ENCODE measurements around the gene ORM2. TPM values are rescaled to one million over a fixed set of nuclear protein-coding genes. Genes with fewer than 3 reads are reported as not detected.

The ORM2 gene
- total RNA-seq, 6 experiments from 2014 or later, result 3,162 to 5,107 (median 3,869) TPM

DNA sequence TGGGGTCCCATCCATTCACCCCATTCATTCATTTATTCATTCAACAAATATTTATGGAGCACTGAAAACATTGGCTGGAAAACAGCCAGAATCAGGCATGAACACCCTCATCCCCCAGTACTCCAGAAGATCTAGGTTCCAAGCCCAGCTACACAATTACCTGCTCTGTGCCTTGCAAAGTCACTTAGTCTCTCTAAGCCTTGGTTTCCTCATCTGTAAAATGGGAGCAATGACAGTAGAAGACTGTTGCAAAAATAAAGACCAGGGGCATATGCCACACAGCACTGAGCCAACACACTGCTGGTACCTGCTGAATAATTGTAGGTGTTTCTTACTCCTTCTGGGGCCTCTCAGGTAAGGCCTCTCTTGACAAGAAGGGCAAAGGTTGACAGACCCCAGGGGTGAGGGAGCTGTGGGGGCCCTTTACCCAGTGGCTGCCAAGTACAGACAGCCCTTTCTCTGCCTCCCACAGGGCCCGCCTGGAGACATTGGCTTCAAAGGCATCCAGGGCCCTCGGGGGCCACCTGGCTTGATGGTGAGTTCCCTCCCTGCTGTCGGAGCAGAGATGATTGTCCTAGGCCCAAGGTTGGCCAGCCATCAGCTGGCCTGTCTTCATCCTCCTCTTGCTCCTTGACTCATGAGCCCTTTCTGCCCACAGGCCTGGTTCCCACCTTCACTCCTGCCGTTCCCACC, 29.4 kb upstream of the ORM2 start:
- intact Hi-C loops (cut with DNase I), result loop anchor here in 1 of 2 donors (5.0 kb wide), 1 partner anchor 143 kb away; the partner anchor contains the start of gene COL27A1
- no peak for ATAC-seq
- Histone ChIP-seq H3K36me3 (peaks cover 0 to 3% (median under 1%) of the 10 kb centered on the region in 4 donors), H3K27me3 (no peaks in the 10 kb centered on the region), H3K4me1 (peaks cover 0 to 13% (median 0%) of the 10 kb centered on the region in 4 donors), H3K9me3 (no peaks in the 10 kb centered on the region), H3K27ac (no peak overlapping the region), H3K4me3 (no peak overlapping the region)
- TF ChIP-seq, protein P1, sequence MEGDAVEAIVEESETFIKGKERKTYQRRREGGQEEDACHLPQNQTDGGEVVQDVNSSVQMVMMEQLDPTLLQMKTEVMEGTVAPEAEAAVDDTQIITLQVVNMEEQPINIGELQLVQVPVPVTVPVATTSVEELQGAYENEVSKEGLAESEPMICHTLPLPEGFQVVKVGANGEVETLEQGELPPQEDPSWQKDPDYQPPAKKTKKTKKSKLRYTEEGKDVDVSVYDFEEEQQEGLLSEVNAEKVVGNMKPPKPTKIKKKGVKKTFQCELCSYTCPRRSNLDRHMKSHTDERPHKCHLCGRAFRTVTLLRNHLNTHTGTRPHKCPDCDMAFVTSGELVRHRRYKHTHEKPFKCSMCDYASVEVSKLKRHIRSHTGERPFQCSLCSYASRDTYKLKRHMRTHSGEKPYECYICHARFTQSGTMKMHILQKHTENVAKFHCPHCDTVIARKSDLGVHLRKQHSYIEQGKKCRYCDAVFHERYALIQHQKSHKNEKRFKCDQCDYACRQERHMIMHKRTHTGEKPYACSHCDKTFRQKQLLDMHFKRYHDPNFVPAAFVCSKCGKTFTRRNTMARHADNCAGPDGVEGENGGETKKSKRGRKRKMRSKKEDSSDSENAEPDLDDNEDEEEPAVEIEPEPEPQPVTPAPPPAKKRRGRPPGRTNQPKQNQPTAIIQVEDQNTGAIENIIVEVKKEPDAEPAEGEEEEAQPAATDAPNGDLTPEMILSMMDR (IDR thresholded peaks at IDR 0.05), result no peak
- peak in 1 of 3 donors; percentile 35 for DNase-seq
- 0% methylated on average over 1 of the region's 4 CpGs for WGBS (ENCODE audit: insufficient coverage, low coverage, low lambda C conversion rate, missing lambda C conversion rate)

DNA sequence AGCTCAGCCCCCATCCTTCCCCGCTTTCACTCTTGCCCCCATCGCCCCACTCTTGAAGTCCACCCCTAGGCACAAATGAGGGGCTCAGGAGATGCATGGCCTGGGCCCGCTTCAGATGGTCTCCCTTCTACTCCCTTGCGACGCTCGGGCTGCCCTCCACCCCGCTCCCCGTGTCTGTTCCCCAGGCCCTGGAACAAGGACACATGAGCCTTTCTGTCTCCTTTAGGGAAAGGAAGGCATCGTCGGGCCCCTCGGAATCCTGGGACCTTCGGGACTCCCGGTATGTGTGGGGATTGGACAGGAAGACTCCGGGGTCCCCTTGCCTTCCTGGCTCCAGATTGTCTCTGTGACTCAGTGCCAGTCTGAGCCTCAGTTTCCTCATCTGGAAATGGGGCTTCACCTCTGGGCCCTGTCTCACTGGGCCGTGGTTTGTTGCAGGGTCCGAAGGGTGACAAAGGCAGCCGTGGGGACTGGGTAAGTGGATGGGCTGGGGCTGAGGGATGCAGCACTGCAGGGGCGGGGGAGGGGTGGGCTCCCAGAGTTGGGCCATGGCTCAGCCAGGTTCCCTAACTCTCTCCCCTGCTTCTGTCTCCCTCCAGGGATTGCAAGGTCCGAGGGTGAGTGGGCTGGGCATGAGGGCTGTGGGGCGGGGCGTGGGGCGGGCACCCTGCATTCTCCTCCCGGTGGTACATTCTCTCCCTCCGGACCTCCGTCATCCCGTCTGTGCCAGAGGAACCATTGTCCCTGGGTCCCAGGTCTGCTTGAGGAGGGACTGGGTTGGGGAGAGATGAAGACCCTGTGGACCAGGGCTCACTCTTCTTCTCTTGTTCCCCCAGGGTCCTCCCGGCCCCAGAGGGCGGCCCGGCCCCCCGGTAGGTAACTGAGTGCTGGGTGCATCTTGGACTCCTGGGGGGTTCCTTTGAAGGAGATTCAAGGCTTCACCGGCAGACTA, 28.5 kb upstream of the ORM2 start:
- H3K36me3 ChIP-seq, result no peaks in the 10 kb centered on the region

DNA sequence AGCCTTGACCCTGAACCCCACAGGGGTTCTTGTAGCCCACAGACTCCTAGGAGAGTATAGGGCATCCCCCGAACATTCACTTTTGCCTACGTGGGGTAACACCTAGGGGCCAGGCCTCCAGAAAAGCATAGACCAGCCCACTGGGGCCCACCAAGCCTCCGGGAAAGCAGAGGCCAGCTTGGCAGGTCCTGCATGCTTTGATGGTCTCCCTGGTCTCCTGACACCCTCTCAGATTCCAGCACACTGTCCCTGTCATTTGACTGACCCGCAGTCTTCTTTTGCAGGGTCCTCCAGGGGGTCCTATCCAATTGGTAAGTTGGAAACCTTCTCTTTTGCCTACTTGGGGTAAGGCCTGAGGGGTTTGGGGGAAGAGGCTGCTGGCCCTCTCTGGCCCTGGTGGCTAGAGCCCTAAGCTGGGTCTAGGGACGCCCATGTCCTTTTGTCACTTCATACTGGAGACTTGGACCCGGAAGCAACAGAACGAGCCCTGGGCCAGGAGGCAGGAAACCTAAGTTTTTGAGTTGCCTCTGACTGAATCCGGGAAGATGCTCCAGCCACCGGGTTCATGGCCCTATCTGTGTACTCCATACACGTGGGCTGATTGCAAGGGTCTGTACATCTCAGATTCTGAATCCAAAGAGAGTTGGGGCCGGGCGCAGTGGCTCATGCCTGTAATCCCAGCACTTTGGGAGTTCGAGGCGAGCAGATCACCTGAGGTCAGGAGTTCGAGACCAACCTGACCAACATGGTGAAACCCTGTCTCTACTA, 27.7 kb upstream of the ORM2 start:
- no peak overlapping the region for H3K27ac ChIP-seq
- DNase-seq (peak in 1 of 3 donors; percentile 31), ATAC-seq (no peak)
- H3K27me3 ChIP-seq, result no peaks in the 10 kb centered on the region
- TF ChIP-seq, protein P1 (IDR thresholded peaks at IDR 0.05), result no peak
- no peak for TF ChIP-seq POLR2A (IDR thresholded peaks at IDR 0.05)
- H3K4me1 ChIP-seq, result peaks cover 0 to 29% (median 0%) of the 10 kb centered on the region in 4 donors
- H3K9me3 ChIP-seq, result no peaks in the 10 kb centered on the region
- no peaks in the 10 kb centered on the region for H3K36me3 ChIP-seq
- intact Hi-C loops (cut with DNase I), result loop anchor here in 1 of 2 donors (5.0 kb wide), 1 partner anchor 145 kb away; the partner anchor contains the start of gene COL27A1
- H3K4me3 ChIP-seq, result no peak overlapping the region
- WGBS (ENCODE audit: insufficient coverage, low coverage, low lambda C conversion rate, missing lambda C conversion rate), result 86% methylated on average over 1 of the region's 15 CpGs

More for the DNA sequence above, 28.5 kb upstream of the ORM2 start:
- Histone ChIP-seq H3K27ac (no peak overlapping the region), H3K9me3 (no peaks in the 10 kb centered on the region), H3K27me3 (no peaks in the 10 kb centered on the region), H3K4me1 (peaks cover 0 to 21% (median 0%) of the 10 kb centered on the region in 4 donors), H3K4me3 (no peak overlapping the region)
- DNase-seq (peak in 1 of 3 donors; percentile 41), ATAC-seq (no peak)
- intact Hi-C loops (cut with DNase I), result loop anchor here in 1 of 2 donors (5.0 kb wide), 1 partner anchor 144 kb away; the partner anchor contains the start of gene COL27A1
- TF ChIP-seq, protein P1 (IDR thresholded peaks at IDR 0.05), result no peak
- TF ChIP-seq POLR2A (IDR thresholded peaks at IDR 0.05), result no peak
- 100% methylated on average over 1 of the region's 31 CpGs for WGBS (ENCODE audit: insufficient coverage, low coverage, low lambda C conversion rate, missing lambda C conversion rate)

DNA sequence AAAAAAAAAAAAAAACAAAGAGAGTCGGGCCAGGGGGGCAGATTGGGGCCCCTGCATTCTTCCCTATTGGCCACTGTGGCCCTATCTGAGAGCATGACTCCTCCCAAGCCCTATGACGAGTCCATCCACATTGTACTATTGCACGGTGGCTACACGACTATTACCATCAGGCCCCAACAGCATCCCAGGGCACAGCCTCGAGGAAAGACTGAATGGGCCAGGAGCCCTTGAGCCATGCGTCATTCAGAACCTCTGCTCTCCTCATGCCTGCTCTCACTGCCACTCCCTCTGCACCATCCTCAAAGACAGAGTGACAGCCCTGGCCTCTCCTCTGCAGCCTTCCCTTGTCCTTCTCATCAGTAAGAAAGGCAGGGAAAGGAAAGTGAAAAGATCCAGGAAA, 26.9 kb upstream of the ORM2 start:
- Histone ChIP-seq H3K9me3 (no peaks in the 10 kb centered on the region), H3K4me1 (peaks cover 0 to 32% (median 0%) of the 10 kb centered on the region in 4 donors), H3K27me3 (no peaks in the 10 kb centered on the region), H3K4me3 (no peak overlapping the region), H3K36me3 (no peaks in the 10 kb centered on the region), H3K27ac (no peak overlapping the region)
- no peak for TF ChIP-seq POLR2A (IDR thresholded peaks at IDR 0.05)
- TF ChIP-seq, protein P1 (IDR thresholded peaks at IDR 0.05), result no peak
- no peak for ATAC-seq
- 56% methylated on average over 3 of the region's 6 CpGs for WGBS (ENCODE audit: insufficient coverage, low coverage, low lambda C conversion rate, missing lambda C conversion rate)
- DNase-seq, result peak in 1 of 3 donors; percentile 23
- intact Hi-C loops (cut with DNase I), result loop anchor here in 1 of 2 donors (5.0 kb wide), 1 partner anchor 145 kb away; the partner anchor contains the start of gene COL27A1
